ENCODE measurements around the gene SLC6A9. TPM values are rescaled to one million over a fixed set of nuclear protein-coding genes. Genes with fewer than 3 reads are reported as not detected.
A peak's percentile ranks its signal among the peaks of the same experiment; 100 is the strongest.

The SLC6A9 gene
- total RNA-seq = 1 to 10 TPM; 2.6 to 5.3 TPM

DNA sequence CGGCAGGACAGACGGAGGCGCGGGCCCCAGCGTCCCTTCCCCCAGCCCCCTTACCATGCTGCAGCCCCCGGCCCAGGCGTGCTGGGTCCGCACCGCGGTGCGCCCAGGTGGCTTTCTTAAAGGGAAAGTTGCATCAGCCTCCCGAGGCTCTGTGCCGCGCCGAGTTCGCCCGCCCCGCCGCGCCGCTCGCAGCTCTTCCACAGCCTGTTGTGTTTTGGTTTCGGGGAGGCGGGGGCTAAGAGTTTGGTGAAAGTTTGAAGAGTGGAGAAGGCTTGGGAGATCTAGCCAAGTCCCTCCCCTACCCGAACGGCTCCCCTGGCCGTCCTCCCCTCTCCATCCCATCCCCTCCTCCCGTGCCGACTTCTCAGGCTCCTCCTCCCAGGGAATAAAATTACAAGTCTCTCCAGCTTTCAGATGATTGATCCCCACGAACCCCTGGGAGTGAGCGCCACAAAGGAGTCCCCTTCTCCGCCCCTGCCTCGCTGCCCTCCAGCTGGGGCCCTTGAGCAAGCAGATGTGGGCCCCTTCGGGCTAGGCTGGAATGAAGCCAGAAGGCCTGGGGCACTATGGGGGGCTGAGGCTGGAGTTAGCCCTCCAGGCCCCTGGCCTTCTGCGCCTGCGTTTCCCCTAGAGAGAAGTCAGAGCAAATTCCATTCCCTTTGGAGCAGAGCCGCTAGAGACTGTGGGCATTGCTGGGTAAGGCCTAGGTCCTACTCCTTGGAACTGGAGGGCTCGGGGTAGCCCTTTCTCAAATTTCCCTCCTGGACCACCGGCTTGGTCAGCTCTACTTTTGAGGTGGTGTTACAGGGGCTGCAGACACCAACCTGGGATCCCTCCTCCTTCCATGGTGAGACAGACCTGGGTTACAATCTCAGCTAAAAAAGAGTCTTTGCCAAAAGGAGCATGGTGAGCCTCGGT is at the start of gene SLC6A9:
SLC6A9 (minus strand) TSS at position 211 of the 918 bp plus-strand sequence. CDS start 7,185 bp downstream, outside the sequence.
- peak; percentile 5 for ATAC-seq
- H3K4me3 Mint-ChIP-seq = peak within 1 kb of the TSS; percentile 81
- no peaks in the 10 kb centered on the region for H3K36me3 Mint-ChIP-seq
- peak within 1 kb of the TSS; percentile 75 for H3K27ac Mint-ChIP-seq
- peaks cover 20% of the 10 kb centered on the region for H3K4me1 Mint-ChIP-seq
- H3K27me3 Mint-ChIP-seq = no peaks in the 10 kb centered on the region
- CTCF ChIA-PET = interaction anchor here (1.4 to 3.4 kb wide), 4 partner anchors 13 to 36 kb away, joined by 4 to 26 read pairs (median 10); no protein-coding TSS in a partner anchor
- peak; percentile 55 for DNase-seq
- H3K9me3 Mint-ChIP-seq (ENCODE audit: low read depth) = no peaks in the 10 kb centered on the region

DNA sequence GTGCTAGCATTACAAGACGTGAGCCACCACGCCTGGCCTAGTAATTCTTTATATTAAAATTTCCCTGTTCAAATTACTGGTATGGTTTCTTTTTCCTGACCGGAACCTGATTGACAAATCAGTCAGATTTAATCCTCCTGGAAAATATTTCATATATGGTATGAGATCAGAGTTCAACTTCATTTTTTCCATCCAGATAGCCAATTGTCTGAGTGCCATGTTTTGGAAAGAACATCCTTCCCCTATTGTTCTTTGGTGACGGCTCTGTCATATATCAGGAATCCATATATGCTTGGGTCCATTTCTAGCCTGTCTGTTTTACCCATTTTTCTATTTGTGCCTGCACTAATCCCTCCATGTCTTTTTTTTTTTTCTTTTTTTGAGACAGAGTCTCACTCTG is 48.3 kb upstream of the SLC6A9 start:
- H3K4me3 Mint-ChIP-seq = no peak overlapping the region
- no peak for DNase-seq
- no peaks in the 10 kb centered on the region for H3K4me1 Mint-ChIP-seq
- CTCF ChIA-PET = no interaction called here
- peaks cover 36% of the 10 kb centered on the region for H3K27me3 Mint-ChIP-seq
- ATAC-seq = no peak
- no peak overlapping the region for H3K27ac Mint-ChIP-seq
- H3K36me3 Mint-ChIP-seq = no peaks in the 10 kb centered on the region
- H3K9me3 Mint-ChIP-seq (ENCODE audit: low read depth) = no peaks in the 10 kb centered on the region

GRCh38 chr1:44078104-44078503 is 46.8 kb upstream of the SLC6A9 start:
- no peak for ATAC-seq
- no peak overlapping the region for H3K27ac Mint-ChIP-seq
- CTCF ChIA-PET = no interaction called here
- peaks cover 36% of the 10 kb centered on the region for H3K27me3 Mint-ChIP-seq
- H3K4me1 Mint-ChIP-seq = no peaks in the 10 kb centered on the region
- DNase-seq = no peak
- no peak overlapping the region for H3K4me3 Mint-ChIP-seq
- H3K36me3 Mint-ChIP-seq = no peaks in the 10 kb centered on the region
- no peaks in the 10 kb centered on the region for H3K9me3 Mint-ChIP-seq (ENCODE audit: low read depth)

DNA sequence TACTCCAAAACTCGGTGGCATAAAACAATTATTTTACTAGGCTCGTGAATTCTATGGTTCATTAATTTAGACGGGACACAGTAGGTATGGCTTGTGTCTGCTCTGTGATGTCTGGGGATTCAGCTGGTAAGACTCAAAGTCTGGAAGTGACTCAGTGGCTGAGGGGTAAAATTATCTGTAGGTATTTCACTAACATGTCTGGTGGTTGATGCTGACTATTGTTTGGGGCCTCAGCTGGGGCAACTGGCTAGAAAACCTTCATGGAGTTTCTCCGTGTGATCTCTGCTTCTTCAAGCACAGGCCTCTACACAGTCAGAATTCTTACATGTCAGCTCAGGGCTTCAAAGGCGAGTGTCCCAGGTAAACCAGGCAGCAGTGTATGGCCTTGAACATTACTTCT is 46.2 kb upstream of the SLC6A9 start:
- ATAC-seq (no peak), DNase-seq (no peak)
- no peaks in the 10 kb centered on the region for H3K9me3 Mint-ChIP-seq (ENCODE audit: low read depth)
- H3K27me3 Mint-ChIP-seq = peaks cover 38% of the 10 kb centered on the region
- no peak overlapping the region for H3K27ac Mint-ChIP-seq
- CTCF ChIA-PET = no interaction called here
- no peaks in the 10 kb centered on the region for H3K36me3 Mint-ChIP-seq
- H3K4me1 Mint-ChIP-seq = no peaks in the 10 kb centered on the region
- H3K4me3 Mint-ChIP-seq = no peak overlapping the region

DNA sequence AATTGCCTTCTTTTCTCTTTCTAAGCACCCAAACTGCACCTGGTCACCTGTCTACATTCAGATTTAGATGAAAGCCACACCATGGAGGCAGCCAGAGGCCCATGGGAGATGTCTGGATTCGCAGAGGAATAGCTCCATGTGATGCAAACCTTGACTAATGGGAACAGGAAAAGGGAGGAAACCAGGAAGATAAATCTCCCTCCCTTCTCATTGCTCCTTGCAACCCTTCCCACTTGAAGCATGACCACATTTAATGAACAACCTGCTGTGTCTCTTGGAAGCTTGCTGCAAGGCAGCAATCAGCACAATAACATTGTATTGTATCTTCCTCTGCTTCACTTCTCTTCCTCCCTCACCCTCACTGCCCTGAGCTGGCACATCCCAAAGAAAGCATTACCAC is 44.8 kb upstream of the SLC6A9 start:
- no peaks in the 10 kb centered on the region for H3K4me1 Mint-ChIP-seq

GRCh38 chr1:44074415-44074814 is 43.2 kb upstream of the SLC6A9 start:
- CTCF ChIA-PET = no interaction called here
- ATAC-seq = no peak
- peaks cover 36% of the 10 kb centered on the region for H3K27me3 Mint-ChIP-seq

More for the DNA sequence above, 44.8 kb upstream of the SLC6A9 start:
- Mint-ChIP-seq H3K9me3 (ENCODE audit: low read depth) (no peaks in the 10 kb centered on the region), H3K4me3 (no peak overlapping the region), H3K36me3 (no peaks in the 10 kb centered on the region), H3K27me3 (peaks cover 32% of the 10 kb centered on the region), H3K27ac (no peak overlapping the region)
- DNase-seq = no peak
- CTCF ChIA-PET = no interaction called here
- no peak for ATAC-seq

DNA sequence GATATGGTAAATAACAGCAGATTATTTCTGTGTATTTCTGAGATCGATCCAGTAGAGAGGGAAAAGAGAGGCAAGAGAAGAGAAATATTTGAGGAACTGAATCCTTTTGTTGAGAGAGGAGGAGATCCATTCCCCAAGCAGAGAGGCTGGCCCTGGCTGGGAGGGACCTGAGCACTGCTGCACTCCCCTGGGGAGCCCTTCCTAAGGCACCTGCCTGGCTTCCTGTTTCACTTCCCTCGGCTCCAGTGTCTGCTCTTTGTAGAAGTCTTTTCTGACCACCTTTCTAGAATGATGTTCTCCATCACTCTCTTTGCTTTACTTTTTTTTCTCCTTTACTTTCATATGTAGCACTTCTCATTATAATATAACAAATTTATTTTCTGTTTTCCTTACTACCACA is 42.3 kb upstream of the SLC6A9 start:
- Mint-ChIP-seq H3K27ac (no peak overlapping the region), H3K9me3 (ENCODE audit: low read depth) (no peaks in the 10 kb centered on the region), H3K27me3 (peaks cover 33% of the 10 kb centered on the region), H3K4me3 (no peak overlapping the region), H3K36me3 (no peaks in the 10 kb centered on the region), H3K4me1 (peaks cover 2% of the 10 kb centered on the region)
- DNase-seq (no peak), ATAC-seq (no peak)
- CTCF ChIA-PET = no interaction called here

More at GRCh38 chr1:44074415-44074814, 43.2 kb upstream of the SLC6A9 start:
- Mint-ChIP-seq H3K4me1 (no peaks in the 10 kb centered on the region), H3K27ac (no peak overlapping the region), H3K9me3 (ENCODE audit: low read depth) (no peaks in the 10 kb centered on the region), H3K36me3 (no peaks in the 10 kb centered on the region), H3K4me3 (no peak overlapping the region)
- DNase-seq = no peak

GRCh38 chr1:44072821-44073220 is 41.6 kb upstream of the SLC6A9 start:
- no peaks in the 10 kb centered on the region for H3K9me3 Mint-ChIP-seq (ENCODE audit: low read depth)
- no peaks in the 10 kb centered on the region for H3K36me3 Mint-ChIP-seq
- H3K27me3 Mint-ChIP-seq = peaks cover 33% of the 10 kb centered on the region

DNA sequence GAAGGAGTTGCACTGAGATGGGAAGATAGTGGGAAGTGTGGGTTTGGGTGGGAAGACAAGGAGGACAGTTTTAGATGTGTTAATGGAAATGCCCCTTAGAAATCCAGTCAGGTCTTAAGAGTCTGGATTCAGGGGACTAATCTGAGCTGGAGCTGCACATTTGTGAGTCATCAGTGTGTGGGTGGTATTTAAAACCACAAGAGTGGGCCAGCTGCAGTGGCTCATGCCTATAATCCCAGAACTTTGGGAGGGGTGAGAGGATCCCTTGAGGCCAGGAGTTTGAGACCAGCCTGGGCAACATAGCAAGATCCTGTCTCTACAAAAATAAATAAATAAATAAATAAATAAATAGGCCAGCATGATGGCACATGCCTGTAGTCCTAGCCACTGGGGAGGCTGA is 40.9 kb upstream of the SLC6A9 start:
- DNase-seq (no peak), ATAC-seq (no peak)
- Mint-ChIP-seq H3K27me3 (peaks cover 30% of the 10 kb centered on the region), H3K4me3 (no peak overlapping the region), H3K9me3 (ENCODE audit: low read depth) (no peaks in the 10 kb centered on the region), H3K27ac (no peak overlapping the region), H3K4me1 (peaks cover 6% of the 10 kb centered on the region), H3K36me3 (no peaks in the 10 kb centered on the region)
- CTCF ChIA-PET = interaction anchor here (0.8 kb wide), 1 partner anchor 318 kb away, joined by 3 read pairs; no protein-coding TSS in a partner anchor

More at GRCh38 chr1:44072821-44073220, 41.6 kb upstream of the SLC6A9 start:
- Mint-ChIP-seq H3K27ac (no peak overlapping the region), H3K4me1 (peaks cover 4% of the 10 kb centered on the region), H3K4me3 (no peak overlapping the region)
- CTCF ChIA-PET = interaction anchor here (0.8 kb wide), 1 partner anchor 319 kb away, joined by 3 read pairs; no protein-coding TSS in a partner anchor
- no peak for ATAC-seq
- DNase-seq = no peak

DNA sequence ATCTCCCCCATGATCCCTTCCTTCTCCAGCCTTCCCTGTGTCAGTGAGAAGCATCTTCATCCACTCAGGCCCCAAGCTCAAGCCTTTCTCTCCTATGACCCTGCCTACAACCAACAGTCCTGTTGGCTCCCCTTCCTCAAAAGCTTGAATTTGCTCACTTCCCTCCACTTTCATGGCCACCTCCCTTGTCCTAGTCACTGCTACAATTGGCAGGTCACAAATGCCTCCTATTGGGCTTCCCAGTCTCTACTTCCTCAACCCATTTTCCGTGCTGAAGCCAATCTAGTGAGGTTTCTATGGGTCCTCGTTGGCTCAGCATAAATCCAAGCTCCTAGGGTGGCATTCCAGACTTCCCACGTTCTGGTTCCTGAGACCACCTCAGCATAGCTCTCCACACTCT is 40.2 kb upstream of the SLC6A9 start:
- ATAC-seq = no peak
- Mint-ChIP-seq H3K27me3 (peaks cover 35% of the 10 kb centered on the region), H3K4me3 (no peak overlapping the region), H3K36me3 (no peaks in the 10 kb centered on the region), H3K9me3 (ENCODE audit: low read depth) (no peaks in the 10 kb centered on the region), H3K27ac (no peak overlapping the region), H3K4me1 (peaks cover 6% of the 10 kb centered on the region)
- DNase-seq = no peak
- CTCF ChIA-PET = interaction anchor here (1.2 to 1.3 kb wide), 2 partner anchors 10 to 66 kb away, joined by 3 read pairs; no protein-coding TSS in a partner anchor

DNA sequence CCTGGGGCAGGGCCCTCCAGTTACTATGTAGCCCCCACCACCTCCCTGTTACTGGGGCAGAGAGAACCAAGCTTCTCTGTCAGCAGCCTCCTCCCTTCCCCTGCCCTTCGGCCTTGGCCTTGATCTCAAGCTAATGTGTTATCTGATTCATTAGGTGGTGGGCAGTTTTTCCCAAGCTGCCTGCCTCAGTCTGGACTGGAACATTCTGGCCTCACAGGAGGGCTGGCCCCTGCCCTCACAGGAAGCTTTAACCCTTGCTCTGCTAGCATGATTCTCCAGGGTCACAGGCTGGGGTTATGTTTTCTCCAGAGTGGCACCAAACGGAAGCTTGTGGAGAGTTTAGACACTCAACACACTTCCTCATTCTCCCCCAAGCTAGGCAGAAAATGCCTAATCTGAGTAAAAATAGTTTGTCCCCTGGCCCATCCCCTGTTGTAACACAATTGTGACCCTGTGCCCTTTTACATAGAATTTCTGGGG is 37.2 kb upstream of the SLC6A9 start:
- no peak for DNase-seq
- Mint-ChIP-seq H3K27ac (no peak overlapping the region), H3K4me1 (peaks cover 6% of the 10 kb centered on the region), H3K27me3 (peaks cover 28% of the 10 kb centered on the region), H3K9me3 (ENCODE audit: low read depth) (no peaks in the 10 kb centered on the region), H3K4me3 (no peak overlapping the region), H3K36me3 (no peaks in the 10 kb centered on the region)
- CTCF ChIA-PET = interaction anchor here (0.8 to 0.9 kb wide), 2 partner anchors 22 to 42 kb away, joined by 3 read pairs; no protein-coding TSS in a partner anchor
- no peak for ATAC-seq

DNA sequence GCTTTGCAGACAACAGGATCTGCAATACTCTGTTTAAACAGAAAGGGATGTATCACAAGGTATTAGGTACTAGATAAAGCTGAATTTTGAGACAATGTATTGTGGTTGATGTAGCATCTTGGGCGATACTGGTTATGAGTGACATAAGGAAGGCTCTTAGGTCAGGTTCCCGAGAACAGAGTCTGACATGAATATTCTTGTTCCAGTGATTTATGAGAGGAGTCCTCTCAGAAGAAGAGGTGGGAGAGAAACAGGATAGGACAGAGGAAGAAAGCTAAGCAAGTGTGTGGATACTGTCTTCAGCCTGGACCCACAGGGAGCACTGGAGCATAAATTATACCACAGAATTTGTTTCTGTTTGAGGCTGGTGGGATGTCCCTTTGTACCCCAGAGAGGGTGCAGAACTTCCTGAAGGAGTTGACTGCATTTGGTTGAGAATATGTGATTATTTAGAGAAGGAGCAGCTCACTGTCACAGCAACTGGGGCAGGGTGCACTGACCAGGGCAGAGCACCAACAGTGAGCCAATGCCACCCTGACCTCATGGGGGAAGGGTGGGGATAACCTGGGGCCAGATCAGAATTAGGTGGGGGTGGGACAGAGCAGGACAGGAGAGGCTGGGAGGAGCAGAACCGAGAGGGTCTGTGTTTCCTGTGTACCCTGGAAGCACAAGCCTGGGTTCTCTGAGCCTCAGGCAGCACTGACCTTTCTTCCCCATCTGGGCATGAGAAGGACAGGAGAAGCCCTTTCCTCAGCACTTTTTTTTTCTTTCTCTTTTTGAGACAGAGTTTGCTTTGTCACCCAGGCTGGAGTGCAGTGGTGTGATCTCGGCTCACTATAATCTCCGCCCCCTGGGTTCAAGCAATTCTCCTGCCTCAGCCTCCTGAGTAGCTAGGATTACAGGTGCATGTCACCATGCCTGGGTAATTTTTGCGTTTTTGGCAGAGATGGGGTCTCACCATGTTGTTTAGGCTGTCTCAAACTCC is 36.3 kb upstream of the SLC6A9 start:
- ATAC-seq = no peak
- Mint-ChIP-seq H3K4me3 (no peak overlapping the region), H3K4me1 (peaks cover 6% of the 10 kb centered on the region), H3K36me3 (no peaks in the 10 kb centered on the region), H3K27me3 (peaks cover 30% of the 10 kb centered on the region), H3K9me3 (ENCODE audit: low read depth) (no peaks in the 10 kb centered on the region), H3K27ac (no peak overlapping the region)
- CTCF ChIA-PET = interaction anchor here (0.9 kb wide), 1 partner anchor 43 kb away, joined by 3 read pairs; no protein-coding TSS in a partner anchor
- no peak for DNase-seq

DNA sequence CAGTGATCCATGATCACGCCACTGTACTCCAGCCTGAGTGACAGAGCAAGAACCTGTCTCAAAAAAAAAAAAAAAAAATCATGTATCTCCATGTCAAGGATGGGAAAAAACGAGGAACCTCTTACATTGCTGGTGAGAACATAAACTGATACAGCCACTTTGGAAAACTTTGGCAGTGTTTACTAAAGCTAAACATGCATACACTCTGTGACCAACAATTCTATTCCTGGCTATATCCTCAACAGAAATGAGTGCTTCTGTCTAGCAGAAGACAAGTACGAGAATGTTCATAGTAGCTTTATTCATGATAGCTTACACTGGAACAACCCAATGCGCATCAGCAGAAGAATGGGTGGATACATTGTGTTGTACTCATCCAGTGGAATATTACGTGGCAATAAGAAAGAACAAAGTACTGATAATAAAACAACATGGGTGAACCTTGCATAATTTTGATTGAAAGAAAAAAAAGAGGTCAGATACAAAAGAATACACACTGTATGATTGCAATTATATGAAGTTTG is 31.5 kb upstream of the SLC6A9 start:
- Mint-ChIP-seq H3K4me3 (no peak overlapping the region), H3K4me1 (peaks cover 2% of the 10 kb centered on the region), H3K36me3 (no peaks in the 10 kb centered on the region), H3K9me3 (ENCODE audit: low read depth) (no peaks in the 10 kb centered on the region), H3K27me3 (peaks cover 34% of the 10 kb centered on the region), H3K27ac (no peak overlapping the region)
- ATAC-seq = no peak
- DNase-seq = no peak
- CTCF ChIA-PET = interaction anchor here (1.3 kb wide), 1 partner anchor 17 kb away, joined by 3 read pairs; no protein-coding TSS in a partner anchor
